ENCODE measurements around the gene TRIO. TPM values are rescaled to one million over a fixed set of nuclear protein-coding genes. Genes with fewer than 3 reads are reported as not detected.

TRIO gene
- total RNA-seq, 3 donors from 2014 or later, result 4.6 to 6.6 (median 5.7) TPM

GRCh38 chr5:14292766-14293658 is 149.9 kb downstream of the TRIO start:
- no peaks in the 10 kb centered on the region for H3K4me1 Mint-ChIP-seq (ENCODE audit: low read depth)

GRCh38 chr5:14295610-14296009 is 152.5 kb downstream of the TRIO start:
- H3K4me1 Mint-ChIP-seq (ENCODE audit: low read depth), result no peaks in the 10 kb centered on the region
- no peaks in the 10 kb centered on the region for H3K9me3 Mint-ChIP-seq
- DNase-seq, result no peak
- H3K4me3 Mint-ChIP-seq, result no peak overlapping the region
- H3K27me3 Mint-ChIP-seq (ENCODE audit: low read depth), result peaks cover 2% of the 10 kb centered on the region
- ATAC-seq, result no peak
- H3K36me3 Mint-ChIP-seq (ENCODE audit: insufficient read depth), result no peaks in the 10 kb centered on the region

More at GRCh38 chr5:14292766-14293658, 149.9 kb downstream of the TRIO start:
- Mint-ChIP-seq H3K4me3 (no peak overlapping the region), H3K36me3 (ENCODE audit: insufficient read depth) (no peaks in the 10 kb centered on the region), H3K9me3 (no peaks in the 10 kb centered on the region), H3K27me3 (ENCODE audit: low read depth) (peaks cover 2% of the 10 kb centered on the region)
- DNase-seq, result no peak
- no peak for ATAC-seq

DNA sequence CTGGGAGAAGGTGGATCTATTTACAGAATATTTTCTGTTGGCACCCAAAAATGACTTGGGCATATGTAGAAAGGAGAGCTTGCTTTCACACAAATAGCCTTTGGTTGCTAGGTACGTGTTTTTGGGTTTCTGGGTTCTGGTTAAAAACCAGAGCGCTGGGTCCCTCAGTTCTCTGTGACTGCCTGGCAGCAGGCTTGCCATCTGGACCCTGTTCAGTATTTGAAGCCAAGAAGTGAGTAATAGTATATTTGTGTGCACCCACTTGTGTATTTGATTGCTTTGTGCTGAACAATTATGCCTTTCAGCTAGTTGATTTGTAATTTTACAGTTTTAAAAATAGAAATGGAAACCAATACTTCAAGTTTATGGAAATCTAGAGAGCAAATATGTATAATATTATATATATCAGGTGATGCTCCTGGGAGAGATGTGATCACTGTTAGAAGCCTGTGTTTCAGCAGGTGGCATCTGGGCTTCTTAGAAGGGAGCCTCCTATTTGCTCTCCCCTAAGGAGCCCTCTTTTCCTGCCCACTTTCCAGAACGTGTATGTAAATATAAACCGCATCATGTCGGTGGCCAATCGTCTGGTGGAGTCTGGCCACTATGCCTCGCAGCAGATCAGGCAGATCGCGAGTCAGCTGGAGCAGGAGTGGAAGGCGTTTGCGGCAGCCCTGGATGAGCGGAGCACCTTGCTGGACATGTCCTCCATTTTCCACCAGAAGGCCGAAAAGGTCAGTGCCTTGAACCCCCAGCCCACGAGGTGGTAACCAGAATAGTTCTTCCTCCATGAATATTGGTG is 153.6 kb downstream of the TRIO start:
- Mint-ChIP-seq H3K27me3 (ENCODE audit: low read depth) (peaks cover 2% of the 10 kb centered on the region), H3K4me1 (ENCODE audit: low read depth) (no peaks in the 10 kb centered on the region), H3K4me3 (no peak overlapping the region), H3K9me3 (no peaks in the 10 kb centered on the region), H3K36me3 (ENCODE audit: insufficient read depth) (no peaks in the 10 kb centered on the region)
- ATAC-seq (no peak), DNase-seq (no peak)

DNA sequence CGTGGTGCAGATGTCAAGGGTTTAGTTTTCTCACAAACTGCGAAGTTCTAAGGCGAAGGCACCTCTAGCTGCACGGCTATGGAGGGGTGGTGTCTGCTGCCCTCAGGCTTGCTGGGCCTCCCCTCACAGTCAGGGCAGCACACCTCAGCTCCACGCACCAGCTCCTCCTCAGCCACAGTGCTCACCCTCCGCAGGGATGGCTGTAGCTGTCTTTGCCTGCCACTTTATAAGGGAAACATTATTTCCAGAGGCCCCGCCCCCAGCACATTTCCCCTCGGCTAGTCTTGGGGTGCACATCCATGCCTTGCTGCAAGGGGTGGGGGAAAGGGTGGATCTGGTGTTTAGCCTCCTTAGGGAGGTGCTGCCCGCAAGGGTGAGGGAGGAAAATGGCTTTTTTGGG is 154.6 kb downstream of the TRIO start:
- Mint-ChIP-seq H3K4me3 (no peak overlapping the region), H3K36me3 (ENCODE audit: insufficient read depth) (no peaks in the 10 kb centered on the region), H3K27me3 (ENCODE audit: low read depth) (peaks cover 3% of the 10 kb centered on the region), H3K9me3 (no peaks in the 10 kb centered on the region), H3K4me1 (ENCODE audit: low read depth) (no peaks in the 10 kb centered on the region)
- DNase-seq (no peak), ATAC-seq (no peak)

DNA sequence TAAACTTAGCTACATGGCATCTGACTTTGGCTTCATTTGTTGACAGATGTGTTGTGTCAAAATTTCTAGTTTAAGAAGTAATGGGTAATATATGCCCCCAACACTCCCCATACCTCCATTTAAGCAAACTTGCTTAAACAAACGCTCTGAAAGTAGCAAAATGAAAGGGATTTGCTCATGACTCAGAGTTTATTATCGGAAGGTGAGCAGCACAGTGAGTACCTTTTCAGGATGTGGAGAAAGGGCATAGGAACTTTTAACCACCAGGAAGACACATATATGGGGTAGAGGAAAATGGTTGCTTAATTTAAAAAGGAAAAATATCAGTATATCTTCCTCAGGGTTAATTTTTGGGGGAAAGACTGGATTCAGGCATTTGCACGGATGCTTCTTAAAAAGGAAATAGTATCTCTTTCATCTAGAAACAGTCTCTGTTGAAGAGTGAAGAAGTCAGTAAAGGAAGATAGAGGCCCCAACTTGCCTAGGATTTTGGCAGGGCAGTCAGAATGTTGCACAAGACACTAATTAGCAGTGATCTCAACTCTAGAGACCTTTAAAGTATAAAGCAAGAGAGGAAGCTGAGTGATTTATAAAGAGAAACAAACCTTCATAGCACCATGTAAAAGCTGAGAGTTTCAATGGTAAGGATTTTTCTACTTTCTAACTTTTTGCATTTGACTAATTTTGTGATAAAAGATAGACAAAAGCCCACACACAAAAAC is 155.1 kb downstream of the TRIO start:
- DNase-seq (no peak), ATAC-seq (no peak)
- Mint-ChIP-seq H3K36me3 (ENCODE audit: insufficient read depth) (no peaks in the 10 kb centered on the region), H3K4me1 (ENCODE audit: low read depth) (no peaks in the 10 kb centered on the region), H3K9me3 (no peaks in the 10 kb centered on the region), H3K27me3 (ENCODE audit: low read depth) (peaks cover 5% of the 10 kb centered on the region), H3K4me3 (no peak overlapping the region)

GRCh38 chr5:14299666-14300065 is 156.5 kb downstream of the TRIO start:
- ATAC-seq (no peak), DNase-seq (no peak)
- H3K4me3 Mint-ChIP-seq, result no peak overlapping the region
- no peaks in the 10 kb centered on the region for H3K36me3 Mint-ChIP-seq (ENCODE audit: insufficient read depth)
- peaks cover 5% of the 10 kb centered on the region for H3K27me3 Mint-ChIP-seq (ENCODE audit: low read depth)
- no peaks in the 10 kb centered on the region for H3K9me3 Mint-ChIP-seq
- H3K4me1 Mint-ChIP-seq (ENCODE audit: low read depth), result no peaks in the 10 kb centered on the region

DNA sequence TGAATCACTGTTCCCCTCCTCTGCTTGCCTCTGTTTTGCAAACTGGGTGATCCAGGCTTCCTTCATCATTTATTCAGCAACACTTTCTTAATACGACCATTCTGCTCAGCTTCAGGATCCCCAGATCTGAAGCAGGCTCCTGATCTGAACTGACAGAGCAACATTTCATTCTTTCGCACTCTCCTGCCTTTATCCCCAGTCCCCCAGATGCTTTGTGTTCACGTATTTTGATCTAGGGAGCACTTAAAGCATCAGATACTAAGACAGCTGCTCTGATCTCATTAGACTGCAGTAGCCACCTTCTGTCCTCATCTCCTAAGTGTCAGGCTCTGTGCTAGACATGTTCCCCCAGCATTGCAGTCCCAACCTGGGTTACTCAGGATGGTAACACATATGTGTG is 158.0 kb downstream of the TRIO start:
- Mint-ChIP-seq H3K4me3 (no peak overlapping the region), H3K4me1 (ENCODE audit: low read depth) (no peaks in the 10 kb centered on the region), H3K27me3 (ENCODE audit: low read depth) (peaks cover 5% of the 10 kb centered on the region), H3K9me3 (no peaks in the 10 kb centered on the region), H3K36me3 (ENCODE audit: insufficient read depth) (no peaks in the 10 kb centered on the region)
- ATAC-seq (no peak), DNase-seq (no peak)

DNA sequence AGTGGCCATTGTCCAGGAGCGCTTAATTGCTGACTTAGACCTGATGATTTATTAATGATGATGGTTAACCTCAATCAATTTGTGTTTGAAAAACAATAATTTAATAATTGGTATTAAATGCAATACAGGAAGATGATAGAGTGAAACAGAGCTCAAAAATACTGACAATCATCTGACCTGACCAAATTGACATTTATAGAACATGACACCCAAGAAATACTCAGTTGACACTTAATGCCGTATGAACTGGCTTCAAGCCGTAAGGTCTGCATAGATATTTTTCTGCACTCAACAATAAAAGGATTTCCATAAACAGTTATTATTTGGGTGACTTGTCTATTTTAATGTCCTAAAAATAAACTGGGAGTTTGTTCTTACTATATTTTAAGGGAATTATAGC is 159.2 kb downstream of the TRIO start:
- ATAC-seq (no peak), DNase-seq (no peak)
- H3K9me3 Mint-ChIP-seq, result no peaks in the 10 kb centered on the region
- H3K4me1 Mint-ChIP-seq (ENCODE audit: low read depth), result no peaks in the 10 kb centered on the region
- H3K4me3 Mint-ChIP-seq, result no peak overlapping the region
- H3K36me3 Mint-ChIP-seq (ENCODE audit: insufficient read depth), result no peaks in the 10 kb centered on the region
- H3K27me3 Mint-ChIP-seq (ENCODE audit: low read depth), result peaks cover 3% of the 10 kb centered on the region

DNA sequence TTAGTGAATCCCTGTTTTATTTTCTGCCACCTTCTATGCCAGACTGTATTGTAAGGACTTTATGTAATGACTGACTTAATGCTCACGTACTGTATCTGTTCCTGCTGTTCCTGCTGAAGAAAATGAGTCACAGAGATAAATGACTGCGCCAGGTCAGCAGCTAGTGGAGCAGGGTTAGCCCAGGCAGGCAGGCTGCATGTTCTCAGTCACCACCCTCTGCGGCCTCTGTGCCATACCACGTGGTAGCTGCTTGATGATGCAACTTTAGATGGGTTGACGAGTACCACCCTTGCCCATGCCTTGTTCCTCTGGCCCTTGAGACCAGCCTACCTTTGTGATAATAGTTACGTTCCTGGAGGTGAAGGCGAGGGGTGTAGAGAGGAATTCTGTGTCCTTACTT is 161.9 kb downstream of the TRIO start:
- ATAC-seq (no peak), DNase-seq (no peak)
- Mint-ChIP-seq H3K36me3 (ENCODE audit: insufficient read depth) (no peaks in the 10 kb centered on the region), H3K27me3 (ENCODE audit: low read depth) (peaks cover 3% of the 10 kb centered on the region), H3K4me1 (ENCODE audit: low read depth) (no peaks in the 10 kb centered on the region), H3K4me3 (no peak overlapping the region), H3K9me3 (no peaks in the 10 kb centered on the region)

GRCh38 chr5:14306329-14306815 is 163.2 kb downstream of the TRIO start:
- Mint-ChIP-seq H3K4me1 (ENCODE audit: low read depth) (no peaks in the 10 kb centered on the region), H3K36me3 (ENCODE audit: insufficient read depth) (no peaks in the 10 kb centered on the region), H3K4me3 (no peak overlapping the region), H3K27me3 (ENCODE audit: low read depth) (peaks cover 3% of the 10 kb centered on the region), H3K9me3 (no peaks in the 10 kb centered on the region)
- no peak for ATAC-seq
- DNase-seq, result no peak

GRCh38 chr5:14308384-14309154 is 165.4 kb downstream of the TRIO start:
- H3K4me1 Mint-ChIP-seq (ENCODE audit: low read depth), result no peaks in the 10 kb centered on the region
- no peaks in the 10 kb centered on the region for H3K27me3 Mint-ChIP-seq (ENCODE audit: low read depth)
- no peaks in the 10 kb centered on the region for H3K36me3 Mint-ChIP-seq (ENCODE audit: insufficient read depth)
- no peak overlapping the region for H3K4me3 Mint-ChIP-seq
- ATAC-seq (no peak), DNase-seq (no peak)
- no peaks in the 10 kb centered on the region for H3K9me3 Mint-ChIP-seq

DNA sequence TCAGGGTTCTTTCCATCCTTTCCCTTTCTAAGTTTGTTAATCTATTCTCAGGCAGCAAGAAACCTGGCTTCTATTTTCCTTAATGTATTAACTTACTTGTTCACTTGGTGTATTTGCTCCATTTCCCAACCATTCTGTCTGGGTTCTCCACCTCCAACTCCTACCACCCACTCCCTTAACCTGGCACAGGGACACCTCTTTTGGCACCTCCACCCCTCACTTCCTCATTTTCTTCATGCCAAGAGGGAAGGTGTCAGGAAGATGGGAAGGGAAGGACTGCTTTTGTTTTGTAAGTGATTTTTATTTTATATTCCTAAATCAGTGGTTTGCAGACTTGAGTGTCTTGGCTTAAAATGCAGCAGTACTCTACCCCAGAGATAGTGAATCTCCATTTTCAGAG is 166.1 kb downstream of the TRIO start:
- H3K27me3 Mint-ChIP-seq (ENCODE audit: low read depth), result no peaks in the 10 kb centered on the region
- H3K4me3 Mint-ChIP-seq, result no peak overlapping the region
- ATAC-seq (no peak), DNase-seq (no peak)
- no peaks in the 10 kb centered on the region for H3K9me3 Mint-ChIP-seq
- no peaks in the 10 kb centered on the region for H3K36me3 Mint-ChIP-seq (ENCODE audit: insufficient read depth)
- no peaks in the 10 kb centered on the region for H3K4me1 Mint-ChIP-seq (ENCODE audit: low read depth)

DNA sequence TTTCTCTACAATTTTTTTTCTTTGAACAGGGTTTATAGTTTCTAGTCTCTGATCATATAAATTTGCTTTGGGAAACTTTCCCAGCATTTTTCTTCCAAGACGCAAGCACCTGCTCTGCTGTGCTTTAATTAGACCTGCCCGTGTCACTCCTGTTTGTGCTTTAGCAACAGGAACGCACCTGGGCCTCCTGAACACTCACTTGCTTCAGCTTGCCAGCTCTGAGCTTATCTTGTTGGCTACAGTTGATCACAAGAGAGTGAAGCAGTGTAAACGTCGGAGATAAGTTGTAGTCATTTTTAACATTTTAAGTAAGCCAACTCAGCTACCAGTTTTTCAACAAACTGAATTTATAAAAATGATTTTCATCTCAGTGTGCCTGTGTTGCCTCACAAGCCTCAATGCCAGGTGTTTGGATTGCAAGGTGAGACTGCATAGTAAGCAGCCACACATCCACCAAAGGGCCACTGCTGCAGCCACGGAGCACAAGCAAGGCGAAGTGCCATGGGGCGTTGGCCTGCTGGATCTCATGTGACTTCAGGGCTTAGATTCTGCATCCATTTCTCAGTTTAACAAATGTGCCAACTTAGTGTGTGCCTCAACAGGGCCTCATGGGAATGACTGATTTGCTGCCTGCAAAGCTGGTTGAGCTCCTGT is 166.9 kb downstream of the TRIO start:
- Mint-ChIP-seq H3K4me1 (ENCODE audit: low read depth) (no peaks in the 10 kb centered on the region), H3K9me3 (no peaks in the 10 kb centered on the region), H3K36me3 (ENCODE audit: insufficient read depth) (no peaks in the 10 kb centered on the region), H3K27me3 (ENCODE audit: low read depth) (no peaks in the 10 kb centered on the region), H3K4me3 (no peak overlapping the region)
- ATAC-seq (no peak), DNase-seq (no peak)

All from activated T-cell treated with anti-CD3 and anti-CD28 coated beads, Interleukin-2, amount 50 U/mL, for 4 hours (primary cell).